Measurements from ENCODE around the gene TP73. TPM values are rescaled to one million over a fixed set of nuclear protein-coding genes. Genes with fewer than 3 reads are reported as not detected.

The TP73 gene
- total RNA-seq, 2 donors from 2014 or later, result not detected

DNA sequence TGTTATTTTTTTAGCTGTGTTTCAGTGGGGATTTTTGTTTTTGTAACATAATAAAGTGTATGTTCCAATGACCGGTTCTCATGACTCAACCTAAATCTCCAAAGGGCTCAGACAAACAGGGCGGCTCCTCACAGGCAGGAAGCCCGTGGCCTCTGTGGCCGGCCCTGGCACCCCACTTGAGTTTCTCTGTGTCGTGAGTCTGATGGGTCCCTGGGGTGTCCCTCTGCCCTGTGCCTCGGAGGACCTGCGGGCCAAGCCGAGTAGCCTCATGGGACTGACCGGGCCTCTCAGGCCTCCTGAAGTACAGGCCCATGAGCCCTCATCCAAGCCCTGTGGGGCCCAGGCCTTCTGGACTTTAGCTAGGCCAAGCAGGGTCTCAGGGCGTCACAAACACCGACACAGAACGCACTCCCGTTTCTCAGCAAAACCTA, 83.8 kb downstream of the TP73 start:
- no peak for ATAC-seq (ENCODE audit: insufficient number of reproducible peaks, low FRiP score, low read depth)
- peaks cover 10% of the 10 kb centered on the region for H3K36me3 ChIP-seq

DNA sequence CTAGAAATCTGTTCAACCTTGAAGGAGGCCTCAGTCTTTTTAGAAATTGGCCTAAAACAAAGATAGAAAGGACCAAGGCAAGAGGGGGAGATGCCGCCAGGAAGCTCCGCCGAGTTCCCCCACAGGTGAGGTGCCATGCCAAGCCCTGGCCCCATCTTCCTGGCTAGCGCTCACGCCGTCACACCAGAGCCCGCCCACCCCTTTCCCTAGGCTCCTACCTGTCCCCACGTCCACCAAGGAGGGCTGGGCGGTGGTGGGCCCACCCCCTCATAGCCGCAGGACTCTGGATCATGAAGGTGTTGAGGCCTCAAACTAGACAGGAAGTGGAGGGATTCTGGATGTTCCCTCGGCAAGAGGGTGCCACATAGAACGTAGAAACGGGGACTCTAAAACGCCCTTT, 84.4 kb downstream of the TP73 start:
- H3K4me3 ChIP-seq, result no peak overlapping the region
- no peak overlapping the region for H3K27ac ChIP-seq
- DNase-seq (ENCODE audit: low spot score), result no peak
- no peaks in the 10 kb centered on the region for H3K4me1 ChIP-seq (ENCODE audit: control insufficient read depth in 1 of 2, low read depth in 2 of 2)
- TF ChIP-seq, protein P1, sequence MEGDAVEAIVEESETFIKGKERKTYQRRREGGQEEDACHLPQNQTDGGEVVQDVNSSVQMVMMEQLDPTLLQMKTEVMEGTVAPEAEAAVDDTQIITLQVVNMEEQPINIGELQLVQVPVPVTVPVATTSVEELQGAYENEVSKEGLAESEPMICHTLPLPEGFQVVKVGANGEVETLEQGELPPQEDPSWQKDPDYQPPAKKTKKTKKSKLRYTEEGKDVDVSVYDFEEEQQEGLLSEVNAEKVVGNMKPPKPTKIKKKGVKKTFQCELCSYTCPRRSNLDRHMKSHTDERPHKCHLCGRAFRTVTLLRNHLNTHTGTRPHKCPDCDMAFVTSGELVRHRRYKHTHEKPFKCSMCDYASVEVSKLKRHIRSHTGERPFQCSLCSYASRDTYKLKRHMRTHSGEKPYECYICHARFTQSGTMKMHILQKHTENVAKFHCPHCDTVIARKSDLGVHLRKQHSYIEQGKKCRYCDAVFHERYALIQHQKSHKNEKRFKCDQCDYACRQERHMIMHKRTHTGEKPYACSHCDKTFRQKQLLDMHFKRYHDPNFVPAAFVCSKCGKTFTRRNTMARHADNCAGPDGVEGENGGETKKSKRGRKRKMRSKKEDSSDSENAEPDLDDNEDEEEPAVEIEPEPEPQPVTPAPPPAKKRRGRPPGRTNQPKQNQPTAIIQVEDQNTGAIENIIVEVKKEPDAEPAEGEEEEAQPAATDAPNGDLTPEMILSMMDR (IDR thresholded peaks at IDR 0.05), result no peak
- H3K27me3 ChIP-seq (replicated peaks; ENCODE audit: insufficient read depth), result no peaks in the 10 kb centered on the region
- peaks cover 10% of the 10 kb centered on the region for H3K36me3 ChIP-seq
- no peak for ATAC-seq (ENCODE audit: insufficient number of reproducible peaks, low FRiP score, low read depth)
- no peaks in the 10 kb centered on the region for H3K9me3 ChIP-seq

More for the DNA sequence above, 83.8 kb downstream of the TP73 start:
- Histone ChIP-seq H3K27ac (no peak overlapping the region), H3K4me3 (no peak overlapping the region), H3K4me1 (ENCODE audit: control insufficient read depth in 1 of 2, low read depth in 2 of 2) (no peaks in the 10 kb centered on the region), H3K9me3 (no peaks in the 10 kb centered on the region), H3K27me3 (replicated peaks; ENCODE audit: insufficient read depth) (no peaks in the 10 kb centered on the region)
- no peak for DNase-seq (ENCODE audit: low spot score)
- TF ChIP-seq, protein P1 (IDR thresholded peaks at IDR 0.05), result no peak

DNA sequence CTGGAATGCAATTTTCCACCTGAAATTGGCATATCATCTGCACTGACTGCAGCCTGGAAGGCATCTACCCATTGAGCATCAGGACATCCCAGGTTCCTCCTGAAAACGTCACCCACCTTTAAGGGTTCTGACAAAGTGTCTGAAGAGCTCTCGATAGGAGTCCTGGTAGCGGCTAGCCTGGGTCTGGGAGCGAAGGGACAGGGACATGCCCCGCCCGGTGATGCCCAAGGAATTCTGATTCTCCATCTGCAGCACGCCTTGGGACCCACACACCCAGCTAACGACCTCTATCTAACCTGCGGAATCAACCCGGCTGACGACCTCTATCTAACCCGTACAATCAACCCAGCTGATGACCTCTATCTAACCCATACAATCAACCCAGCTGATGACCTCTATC, 86.6 kb downstream of the TP73 start:
- no peaks in the 10 kb centered on the region for H3K27me3 ChIP-seq (replicated peaks; ENCODE audit: insufficient read depth)
- no peak for DNase-seq (ENCODE audit: low spot score)
- H3K9me3 ChIP-seq, result no peaks in the 10 kb centered on the region
- H3K4me1 ChIP-seq (ENCODE audit: control insufficient read depth in 1 of 2, low read depth in 2 of 2), result peaks cover 0 to 4% of the 10 kb centered on the region in 2 donors
- no peak overlapping the region for H3K4me3 ChIP-seq
- TF ChIP-seq, protein P1 (IDR thresholded peaks at IDR 0.05), result no peak
- no peak for ATAC-seq (ENCODE audit: insufficient number of reproducible peaks, low FRiP score, low read depth)
- no peak overlapping the region for H3K27ac ChIP-seq
- H3K36me3 ChIP-seq, result peaks cover 22% of the 10 kb centered on the region

DNA sequence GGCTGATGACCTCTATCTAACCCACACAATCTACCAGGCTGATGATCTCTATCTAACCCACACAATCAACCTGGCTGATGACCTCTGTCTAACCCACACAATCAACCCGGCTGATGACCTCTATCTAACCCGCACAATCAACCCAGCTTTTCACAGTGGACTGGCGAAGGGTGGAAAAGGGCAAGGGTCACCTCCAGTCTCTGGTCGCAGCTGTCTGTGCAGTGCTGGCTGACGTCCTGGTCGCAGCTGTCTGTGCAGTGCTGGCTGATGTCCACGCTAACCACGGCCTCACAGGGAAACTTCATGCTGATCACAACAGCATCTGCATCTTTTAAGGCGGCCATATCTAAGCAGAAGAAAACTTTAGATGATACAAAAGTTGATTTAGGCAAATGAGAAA, 87.7 kb downstream of the TP73 start:
- H3K4me1 ChIP-seq (ENCODE audit: control insufficient read depth in 1 of 2, low read depth in 2 of 2), result peaks cover 0 to 4% of the 10 kb centered on the region in 2 donors
- H3K27me3 ChIP-seq (replicated peaks; ENCODE audit: insufficient read depth), result no peaks in the 10 kb centered on the region
- H3K27ac ChIP-seq, result no peak overlapping the region
- no peak for ATAC-seq (ENCODE audit: insufficient number of reproducible peaks, low FRiP score, low read depth)
- no peak for DNase-seq (ENCODE audit: low spot score)
- peaks cover 22% of the 10 kb centered on the region for H3K36me3 ChIP-seq
- TF ChIP-seq, protein P1 (IDR thresholded peaks at IDR 0.05), result no peak
- H3K9me3 ChIP-seq, result no peaks in the 10 kb centered on the region
- no peak overlapping the region for H3K4me3 ChIP-seq

DNA sequence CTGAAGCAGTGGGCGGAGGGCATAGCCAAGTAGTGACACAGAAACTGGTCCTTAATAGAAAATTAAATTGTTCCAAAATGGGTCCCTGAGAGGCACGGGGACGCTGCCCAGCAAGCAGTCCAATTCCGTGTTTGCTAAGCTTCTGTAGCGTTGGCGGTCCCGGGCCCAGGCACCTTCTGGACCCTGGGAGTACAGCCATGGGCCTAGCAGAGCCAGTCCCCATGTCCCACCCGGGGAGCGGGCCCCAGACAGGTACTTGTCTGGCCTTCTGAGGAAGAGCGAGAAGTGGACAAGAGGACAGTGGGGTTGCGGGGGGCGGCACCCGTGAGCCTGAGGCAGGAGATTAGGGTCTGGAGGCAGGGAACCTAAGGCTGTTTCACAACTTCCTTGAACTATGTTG, 88.4 kb downstream of the TP73 start:
- no peaks in the 10 kb centered on the region for H3K9me3 ChIP-seq
- ATAC-seq (ENCODE audit: insufficient number of reproducible peaks, low FRiP score, low read depth) (no peak), DNase-seq (ENCODE audit: low spot score) (no peak)
- H3K27ac ChIP-seq, result no peak overlapping the region
- H3K4me1 ChIP-seq (ENCODE audit: control insufficient read depth in 1 of 2, low read depth in 2 of 2), result peaks cover 0 to 4% of the 10 kb centered on the region in 2 donors
- no peak overlapping the region for H3K4me3 ChIP-seq
- H3K27me3 ChIP-seq (replicated peaks; ENCODE audit: insufficient read depth), result no peaks in the 10 kb centered on the region
- TF ChIP-seq, protein P1 (IDR thresholded peaks at IDR 0.05), result no peak
- peaks cover 22% of the 10 kb centered on the region for H3K36me3 ChIP-seq

Data from thoracic aorta (tissue), 2 donors.